CD4-positive, CD25-positive, alpha-beta regulatory T cell (primary cell): Measurements from ENCODE around the gene RPTOR. TPM values are rescaled to one million over a fixed set of nuclear protein-coding genes. Genes with fewer than 3 reads are reported as not detected.

Experiments
- ATAC-seq, 2 donors: fragments of 150-1000 bp; cut with Tn5 transposase; one replicate each; pipeline ENCODE4 v1.10.0; 2021; ENCODE audit warnings: low read depth in 2 of 2, moderate number of reproducible peaks in 2 of 2, moderate library complexity in 1 of 2
- DNase-seq, 3 donors: peaks; one replicate each; pipeline versions ENCODE4 v3.0.0 to v3.0.0-alpha.2; 2012 to 2022; ENCODE audit warnings: mixed read lengths in 1 of 3
- H3K27ac ChIP-seq: one replicate; pipeline ENCODE4 v1.7.0; 2013; ENCODE audit warnings: mild to moderate bottlenecking, low read length; ENCODE audit not compliant: insufficient read depth, poor library complexity, severe bottlenecking
- H3K27me3 ChIP-seq: one replicate; pipeline ENCODE4 v1.7.0; 2013; ENCODE audit warnings: low read length; ENCODE audit not compliant: control insufficient read depth, insufficient read depth
- H3K36me3 ChIP-seq: one replicate; pipeline ENCODE4 v1.7.0; 2013; ENCODE audit warnings: mild to moderate bottlenecking, low read length, moderate library complexity; ENCODE audit not compliant: control insufficient read depth, insufficient read depth
- H3K4me1 ChIP-seq: 2 replicates; pipeline ENCODE4 v1.7.0; 2013; ENCODE audit warnings: mild to moderate bottlenecking, low read length; ENCODE audit not compliant: insufficient read depth, control insufficient read depth, poor library complexity, severe bottlenecking
- H3K4me3 ChIP-seq: one replicate; pipeline ENCODE4 v1.7.0; 2013; ENCODE audit warnings: low read depth, mild to moderate bottlenecking, low read length, moderate library complexity
- H3K9me3 ChIP-seq, 2 experiments: 1 replicate in 1 of 2; 2 replicates in 1 of 2; pipeline ENCODE4 v1.7.0; 2013; ENCODE audit warnings: low read length in 2 of 2, mild to moderate bottlenecking in 1 of 2, moderate library complexity in 1 of 2; ENCODE audit not compliant: control insufficient read depth in 2 of 2
- H3K27ac Mint-ChIP-seq, 3 donors: one replicate each; pipeline ENCODE4 v1.8.0; 2020 to 2022; ENCODE audit warnings: mild to moderate bottlenecking in 3 of 3, mixed read lengths in 3 of 3, moderate library complexity in 2 of 3
- H3K27me3 Mint-ChIP-seq: one replicate; pipeline ENCODE4 v1.8.0; 2022; ENCODE audit warnings: mild to moderate bottlenecking, mixed read lengths
- H3K36me3 Mint-ChIP-seq: one replicate; pipeline ENCODE4 v1.8.0; 2020; ENCODE audit warnings: mixed read lengths
- H3K4me1 Mint-ChIP-seq, 4 donors: one replicate each; pipeline ENCODE4 v1.8.0; 2020 to 2022; ENCODE audit warnings: mixed read lengths in 4 of 4, mild to moderate bottlenecking in 1 of 4
- H3K4me3 Mint-ChIP-seq, 4 donors: one replicate each; pipeline ENCODE4 v1.8.0; 2020 to 2022; ENCODE audit warnings: mild to moderate bottlenecking in 4 of 4, mixed read lengths in 4 of 4, moderate library complexity in 3 of 4
- H3K9me3 Mint-ChIP-seq, 7 donors: one replicate each; pipeline ENCODE4 v1.8.0; 2020 to 2022; ENCODE audit warnings: mixed read lengths in 7 of 7, mild to moderate bottlenecking in 3 of 7, moderate library complexity in 2 of 7
- polyA plus RNA-seq, 4 donors: library from polyadenylated mRNA; unstranded; fragments of 300-500 nt; fragmentation: Illumina TruSeq; gene quantifications; one replicate each; pipeline ENCODE4 v1.2.3, GENCODE V29; 2021
- total RNA-seq: library from RNA; stranded (reverse); gene quantifications from one replicate; pipeline ENCODE4 v1.2.3, GENCODE V29; 2022

Gene RPTOR
- total and polyA plus RNA-seq, 5 donors from 2014 or later = 4.7 to 70.1 (median 8.2) TPM

DNA sequence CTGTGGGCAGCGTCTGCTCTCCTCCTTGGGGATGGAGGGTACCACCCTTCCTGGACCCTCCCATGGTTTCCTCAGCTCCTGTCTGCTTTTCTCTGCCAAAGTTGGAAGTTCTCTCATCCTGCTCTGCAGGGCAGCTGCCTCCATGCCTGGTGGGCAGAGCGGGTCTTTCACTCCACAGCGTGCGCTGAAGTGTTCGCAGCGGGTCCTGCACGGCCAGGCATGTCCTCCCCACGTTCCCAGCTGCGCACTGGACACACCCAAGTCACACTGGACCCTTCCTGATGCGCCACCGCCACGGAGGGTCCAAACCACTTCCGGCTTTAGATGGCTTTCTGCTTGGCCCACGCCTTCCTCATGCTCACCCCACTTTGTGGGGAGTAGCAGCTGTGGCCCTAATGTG is 34.5 kb upstream of the RPTOR start:
- Mint-ChIP-seq H3K27me3 (peaks cover 16% of the 10 kb centered on the region), H3K36me3 (no peaks in the 10 kb centered on the region), H3K4me3 (no peak overlapping the region), H3K27ac (no peak overlapping the region), H3K4me1 (no peaks in the 10 kb centered on the region), H3K9me3 (no peaks in the 10 kb centered on the region)
- H3K4me3 ChIP-seq = no peak overlapping the region
- H3K27me3 ChIP-seq = no peaks in the 10 kb centered on the region
- DNase-seq (no peak), ATAC-seq (no peak)
- H3K9me3 ChIP-seq = no peaks in the 10 kb centered on the region
- H3K4me1 ChIP-seq = no peaks in the 10 kb centered on the region
- H3K36me3 ChIP-seq = no peaks in the 10 kb centered on the region
- H3K27ac ChIP-seq = no peak overlapping the region

- Mint-ChIP-seq H3K4me3 (no peak overlapping the region), H3K27ac (no peak overlapping the region), H3K4me1 (no peaks in the 10 kb centered on the region), H3K27me3 (peaks cover 12% of the 10 kb centered on the region), H3K36me3 (no peaks in the 10 kb centered on the region), H3K9me3 (no peaks in the 10 kb centered on the region)
- H3K36me3 ChIP-seq = no peaks in the 10 kb centered on the region
- no peak for ATAC-seq
- no peaks in the 10 kb centered on the region for H3K9me3 ChIP-seq
- H3K4me3 ChIP-seq = no peak overlapping the region
- no peak for DNase-seq
- no peaks in the 10 kb centered on the region for H3K4me1 ChIP-seq
- H3K27ac ChIP-seq = no peak overlapping the region
- H3K27me3 ChIP-seq = no peaks in the 10 kb centered on the region
These were observed 33.9 kb upstream of the RPTOR start for GRCh38 chr17:80510772-80511171.

- ATAC-seq = no peak
- Mint-ChIP-seq H3K4me1 (no peaks in the 10 kb centered on the region), H3K27me3 (peaks cover 11% of the 10 kb centered on the region), H3K36me3 (no peaks in the 10 kb centered on the region), H3K27ac (no peak overlapping the region), H3K9me3 (no peaks in the 10 kb centered on the region), H3K4me3 (no peak overlapping the region)
- Histone ChIP-seq H3K4me1 (no peaks in the 10 kb centered on the region), H3K27ac (no peak overlapping the region), H3K4me3 (no peak overlapping the region), H3K27me3 (no peaks in the 10 kb centered on the region), H3K36me3 (no peaks in the 10 kb centered on the region), H3K9me3 (no peaks in the 10 kb centered on the region)
- DNase-seq = no peak
These were observed 33.1 kb upstream of the RPTOR start for GRCh38 chr17:80511222-80512180.

DNA sequence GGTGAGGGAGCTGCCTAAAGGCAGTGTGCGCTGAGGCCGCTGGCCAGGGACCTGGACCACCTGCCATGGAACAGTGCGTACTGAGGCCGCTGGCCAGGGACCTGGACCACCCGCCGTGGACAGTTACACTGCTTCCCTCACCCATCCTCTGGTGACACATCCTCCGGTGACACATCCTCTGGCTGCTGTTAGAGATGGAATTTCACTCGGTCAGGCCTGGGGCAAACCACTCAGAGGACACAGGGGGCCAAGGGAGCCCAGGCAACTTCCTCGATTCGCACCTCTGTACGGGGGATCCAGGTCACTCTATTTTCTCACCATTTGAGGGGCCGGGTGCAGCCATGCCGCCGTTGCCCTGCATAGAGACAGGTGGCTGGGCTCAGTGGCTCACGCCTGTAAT is 32.4 kb upstream of the RPTOR start:
- Histone ChIP-seq H3K27ac (no peak overlapping the region), H3K36me3 (no peaks in the 10 kb centered on the region), H3K9me3 (no peaks in the 10 kb centered on the region), H3K4me3 (no peak overlapping the region), H3K27me3 (no peaks in the 10 kb centered on the region), H3K4me1 (no peaks in the 10 kb centered on the region)
- Mint-ChIP-seq H3K9me3 (no peaks in the 10 kb centered on the region), H3K36me3 (no peaks in the 10 kb centered on the region), H3K4me1 (no peaks in the 10 kb centered on the region), H3K4me3 (no peak overlapping the region), H3K27me3 (peaks cover 5% of the 10 kb centered on the region), H3K27ac (no peak overlapping the region)
- no peak for DNase-seq
- ATAC-seq = no peak

DNA sequence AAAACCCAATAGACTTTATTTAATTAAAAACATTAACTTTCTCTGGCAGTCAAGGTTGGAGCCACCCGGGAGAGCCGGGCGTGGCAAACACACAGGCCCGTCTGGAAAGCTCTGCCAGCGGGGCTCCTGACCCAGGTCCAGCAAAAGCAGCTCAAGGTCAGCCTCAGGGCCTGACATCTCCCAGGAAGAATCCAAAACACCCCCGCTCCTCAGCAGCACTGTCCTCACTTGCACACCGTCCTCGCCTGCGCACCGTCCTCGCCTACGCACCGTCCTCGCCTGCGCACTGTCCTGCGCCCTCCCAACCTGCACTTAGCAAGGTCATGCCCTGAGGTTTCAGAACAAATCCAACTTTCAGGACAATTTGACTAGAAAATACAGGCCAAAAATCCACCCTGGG is 31.4 kb upstream of the RPTOR start:
- no peak overlapping the region for H3K4me3 Mint-ChIP-seq
- DNase-seq = no peak
- Histone ChIP-seq H3K27me3 (no peaks in the 10 kb centered on the region), H3K4me1 (no peaks in the 10 kb centered on the region), H3K27ac (no peak overlapping the region), H3K4me3 (no peak overlapping the region), H3K36me3 (no peaks in the 10 kb centered on the region), H3K9me3 (no peaks in the 10 kb centered on the region)
- no peaks in the 10 kb centered on the region for H3K36me3 Mint-ChIP-seq
- ATAC-seq = no peak
- no peaks in the 10 kb centered on the region for H3K4me1 Mint-ChIP-seq
- H3K27ac Mint-ChIP-seq = no peak overlapping the region
- H3K9me3 Mint-ChIP-seq = no peaks in the 10 kb centered on the region
- peaks cover 13% of the 10 kb centered on the region for H3K27me3 Mint-ChIP-seq

DNA sequence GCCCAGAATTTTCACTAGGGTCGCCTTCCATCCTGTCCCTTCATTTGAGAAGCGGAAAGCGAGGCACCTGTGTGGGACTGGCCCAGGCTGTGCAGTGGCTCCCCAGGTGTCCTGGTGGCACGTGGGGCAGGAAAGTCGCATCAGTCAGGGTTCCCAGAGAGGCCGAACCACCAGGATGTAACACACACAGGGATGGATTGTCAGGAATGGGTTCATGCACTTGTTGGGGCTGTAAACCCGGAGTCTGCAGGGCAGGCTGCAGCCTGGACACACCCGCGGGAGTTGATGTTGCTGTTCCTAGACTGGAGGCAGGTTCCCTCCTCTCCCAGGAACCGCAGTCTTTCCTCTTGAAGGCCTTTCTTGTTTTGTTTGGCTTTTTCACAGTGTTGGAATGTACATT is 30.7 kb upstream of the RPTOR start:
- Mint-ChIP-seq H3K9me3 (no peaks in the 10 kb centered on the region), H3K4me3 (no peak overlapping the region), H3K4me1 (no peaks in the 10 kb centered on the region), H3K27me3 (peaks cover 11% of the 10 kb centered on the region), H3K27ac (no peak overlapping the region), H3K36me3 (no peaks in the 10 kb centered on the region)
- no peak for DNase-seq
- Histone ChIP-seq H3K27ac (no peak overlapping the region), H3K4me1 (no peaks in the 10 kb centered on the region), H3K36me3 (no peaks in the 10 kb centered on the region), H3K4me3 (no peak overlapping the region), H3K9me3 (no peaks in the 10 kb centered on the region), H3K27me3 (no peaks in the 10 kb centered on the region)
- no peak for ATAC-seq

DNA sequence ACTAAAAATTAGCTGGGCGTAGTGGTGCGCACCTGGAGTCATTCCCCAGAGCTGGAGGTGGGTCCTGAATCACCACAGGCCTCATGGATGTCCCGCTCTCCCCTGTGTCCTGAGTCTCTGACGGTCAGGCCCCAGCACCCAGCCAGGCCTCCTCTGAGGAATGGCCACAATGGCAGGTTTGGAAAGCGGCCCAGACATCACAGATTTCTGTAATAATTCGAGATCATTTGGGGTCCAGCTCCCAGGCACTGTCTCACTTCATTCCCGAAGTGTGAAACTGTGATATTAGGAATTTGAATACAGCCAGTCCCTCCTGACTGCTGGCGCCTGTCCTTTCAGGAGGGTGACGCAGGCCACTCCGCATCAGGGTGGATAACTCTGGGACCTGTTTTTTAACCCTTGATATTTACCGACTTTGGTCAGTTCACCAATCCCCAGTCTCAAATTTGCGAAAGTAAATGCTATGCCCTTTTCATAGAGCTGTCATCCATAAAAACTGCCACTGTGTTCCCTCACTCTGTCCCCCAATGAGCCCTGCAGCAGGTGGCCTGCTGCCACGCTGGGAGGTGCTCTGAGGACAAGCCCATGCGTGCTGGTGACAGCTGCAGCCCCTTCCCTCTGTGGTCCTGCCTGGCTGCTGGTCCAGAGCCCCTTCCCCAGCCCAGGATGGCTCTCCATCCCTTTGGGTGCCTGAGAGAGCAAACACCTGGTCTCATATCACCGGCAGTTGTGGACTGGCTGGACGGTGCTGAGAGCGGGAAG is 28.3 kb upstream of the RPTOR start:
- Mint-ChIP-seq H3K4me1 (no peaks in the 10 kb centered on the region), H3K9me3 (no peaks in the 10 kb centered on the region), H3K36me3 (no peaks in the 10 kb centered on the region), H3K27me3 (peaks cover 9% of the 10 kb centered on the region), H3K27ac (no peak overlapping the region), H3K4me3 (no peak overlapping the region)
- no peak for DNase-seq
- Histone ChIP-seq H3K4me3 (no peak overlapping the region), H3K4me1 (no peaks in the 10 kb centered on the region), H3K36me3 (no peaks in the 10 kb centered on the region), H3K9me3 (no peaks in the 10 kb centered on the region), H3K27ac (no peak overlapping the region), H3K27me3 (no peaks in the 10 kb centered on the region)
- ATAC-seq = no peak
